Kidney (tissue), 14 donors: ENCODE measurements around the gene AGO3. TPM values are rescaled to one million over a fixed set of nuclear protein-coding genes. Genes with fewer than 3 reads are reported as not detected.

Experiments
- DNase-seq, 5 donors: peaks; one replicate each; pipeline ENCODE4 v3.0.0-alpha.2; 2013 to 2020
- FAIRE-seq: peaks from 2 replicates; lab custom pipeline; 2012; peaks lifted over from hg19 to GRCh38; lab: Jason Lieb, UNC
- H3K27ac ChIP-seq, 2 donors: one replicate each; pipeline ENCODE4 v1.7.0; 2013; ENCODE audit warnings: low read depth in 2 of 2, low read length in 2 of 2, inconsistent platforms in 1 of 2
- H3K27me3 ChIP-seq: one replicate; pipeline ENCODE4 v1.7.1; 2013; ENCODE audit warnings: low read length, inconsistent platforms; ENCODE audit not compliant: control insufficient read depth, insufficient read depth
- H3K36me3 ChIP-seq, 3 donors: one replicate each; pipeline versions ENCODE4 v1.7.0 to v1.7.1; 2013; ENCODE audit warnings: low read length in 3 of 3, control low read depth in 1 of 3, inconsistent platforms in 1 of 3; ENCODE audit not compliant: insufficient read depth in 3 of 3, control insufficient read depth in 2 of 3
- H3K4me1 ChIP-seq, 3 donors: one replicate each; pipeline versions ENCODE4 v1.7.0 to v1.7.1; 2013; ENCODE audit warnings: low read length in 3 of 3, inconsistent platforms in 1 of 3, low read depth in 1 of 3; ENCODE audit not compliant: control insufficient read depth in 2 of 3, insufficient read depth in 2 of 3
- H3K4me3 ChIP-seq, 3 donors: one replicate each; pipeline versions ENCODE4 v1.7.0 to v1.8.1; 2013; ENCODE audit warnings: low read length in 3 of 3, control low read depth in 1 of 3, inconsistent platforms in 1 of 3
- H3K9ac ChIP-seq, 3 donors: one replicate each; pipeline versions ENCODE4 v1.7.0 to v1.7.1; 2013; ENCODE audit warnings: low read length in 3 of 3, control low read depth in 1 of 3, inconsistent platforms in 1 of 3
- H3K9me3 ChIP-seq, 3 donors: one replicate each; pipeline versions ENCODE4 v1.7.0 to v1.7.1; 2013; ENCODE audit warnings: low read length in 3 of 3, control low read depth in 1 of 3, inconsistent platforms in 1 of 3; ENCODE audit not compliant: control insufficient read depth in 2 of 3, insufficient read depth in 1 of 3
- CTCF ChIP-seq: IDR thresholded peaks from 3 replicates; pipeline ENCODE4 v1.5.1; 2012; ENCODE audit warnings: mild to moderate bottlenecking, moderate library complexity, borderline replicate concordance; ENCODE audit not compliant: insufficient read depth; ENCODE audit errors: extremely low read depth
- intact Hi-C: fragments of 100-400 bp; cut with DNase I; formaldehyde crosslinking; loops from one replicate; pipeline ENCODE4 v1.11.1; 2022
- polyA plus RNA-seq: library from polyadenylated mRNA; stranded (reverse); fragments of 350-450 nt; fragmentation: Illumina TruSeq; extraction: RNeasy Lipid Tissue Mini Kit (QIAGEN cat#74804); gene quantifications from one replicate; pipeline ENCODE4 v1.2.3, GENCODE V29; 2014; ENCODE audit warnings: low read depth, low replicate concordance; ENCODE audit not compliant: insufficient read depth
- total RNA-seq: library from RNA; stranded (reverse); fragmentation: NEBNext Ultra II Directional; extraction: Animal tissue kit (Norgen Biotek cat#: 25700); gene quantifications from one replicate; pipeline ENCODE4 v1.2.1, GENCODE V29; 2021
- donor health status: control.
- donor health status: control.
- donor health status: control.
- donor health status: control.
- donor health status: control.
- donor health status: DM: yes; HTN: yes; CAD: no.
- donor health status: Normal renal cell carcinoma (clear cell type).

The AGO3 gene
- total and polyA plus RNA-seq, 2 donors from 2014 or later = 2.8 to 28.2 TPM

- no peak for TF ChIP-seq CTCF
- Histone ChIP-seq H3K9ac (no peak overlapping the region), H3K36me3 (peaks cover 0 to 2% (median 0%) of the 10 kb centered on the region in 3 donors), H3K4me1 (no peaks in the 10 kb centered on the region), H3K27ac (no peak overlapping the region), H3K4me3 (no peak overlapping the region), H3K9me3 (no peaks in the 10 kb centered on the region), H3K27me3 (no peaks in the 10 kb centered on the region)
- intact Hi-C loops = no loop called here
- DNase-seq (no peak), FAIRE-seq (no peak)
Measured at GRCh38 chr1:35945327-35945726, 14.4 kb downstream of the AGO3 start.

GRCh38 chr1:35947547-35947946 lies 16.6 kb downstream of the AGO3 start:
- Histone ChIP-seq H3K27ac (no peak overlapping the region), H3K9ac (no peak overlapping the region), H3K4me3 (no peak overlapping the region), H3K27me3 (no peaks in the 10 kb centered on the region), H3K36me3 (no peaks in the 10 kb centered on the region), H3K4me1 (no peaks in the 10 kb centered on the region), H3K9me3 (no peaks in the 10 kb centered on the region)
- FAIRE-seq (no peak), DNase-seq (no peak)
- TF ChIP-seq CTCF = no peak
- intact Hi-C loops = no loop called here

- Histone ChIP-seq H3K4me3 (no peak overlapping the region), H3K9me3 (no peaks in the 10 kb centered on the region), H3K36me3 (no peaks in the 10 kb centered on the region), H3K27me3 (no peaks in the 10 kb centered on the region), H3K4me1 (no peaks in the 10 kb centered on the region), H3K9ac (no peak overlapping the region), H3K27ac (no peak overlapping the region)
- TF ChIP-seq CTCF = no peak
- FAIRE-seq (no peak), DNase-seq (no peak)
- intact Hi-C loops = no loop called here
Measured at GRCh38 chr1:35958558-35958957, 27.7 kb downstream of the AGO3 start.

- Histone ChIP-seq H3K27ac (no peak overlapping the region), H3K27me3 (no peaks in the 10 kb centered on the region), H3K9me3 (no peaks in the 10 kb centered on the region), H3K4me1 (no peaks in the 10 kb centered on the region), H3K36me3 (no peaks in the 10 kb centered on the region), H3K9ac (no peak overlapping the region), H3K4me3 (no peak overlapping the region)
- no peak for TF ChIP-seq CTCF
- intact Hi-C loops = no loop called here
- DNase-seq = no peak
- FAIRE-seq = no peak
Measured at GRCh38 chr1:35959304-35959703, 28.4 kb downstream of the AGO3 start.
